A673 (cell line): Measurements from ENCODE around the gene SAMD11.

Source experiments
- EZH2 ChIP-seq: fragments of 200-600 bp; sonication (generic); IDR thresholded peaks from 2 replicates; pipeline ENCODE4 v1.6.1; 2017; ENCODE audit warnings: borderline replicate concordance, low read depth, mild to moderate bottlenecking, mixed read lengths, antibody characterized with exemption, low read length; ENCODE audit not compliant: poor library complexity, severe bottlenecking
- TF ChIP-seq, protein P1 (sequence below): fragments of 300-800, 200-600 bp; sonication (generic); conservative IDR thresholded peaks from 2 replicates; pipeline ENCODE4 v1.5.1; 2017; ENCODE audit warnings: low read depth, mild to moderate bottlenecking, antibody characterized with exemption, low read length, moderate library complexity, mixed read lengths

DNA sequence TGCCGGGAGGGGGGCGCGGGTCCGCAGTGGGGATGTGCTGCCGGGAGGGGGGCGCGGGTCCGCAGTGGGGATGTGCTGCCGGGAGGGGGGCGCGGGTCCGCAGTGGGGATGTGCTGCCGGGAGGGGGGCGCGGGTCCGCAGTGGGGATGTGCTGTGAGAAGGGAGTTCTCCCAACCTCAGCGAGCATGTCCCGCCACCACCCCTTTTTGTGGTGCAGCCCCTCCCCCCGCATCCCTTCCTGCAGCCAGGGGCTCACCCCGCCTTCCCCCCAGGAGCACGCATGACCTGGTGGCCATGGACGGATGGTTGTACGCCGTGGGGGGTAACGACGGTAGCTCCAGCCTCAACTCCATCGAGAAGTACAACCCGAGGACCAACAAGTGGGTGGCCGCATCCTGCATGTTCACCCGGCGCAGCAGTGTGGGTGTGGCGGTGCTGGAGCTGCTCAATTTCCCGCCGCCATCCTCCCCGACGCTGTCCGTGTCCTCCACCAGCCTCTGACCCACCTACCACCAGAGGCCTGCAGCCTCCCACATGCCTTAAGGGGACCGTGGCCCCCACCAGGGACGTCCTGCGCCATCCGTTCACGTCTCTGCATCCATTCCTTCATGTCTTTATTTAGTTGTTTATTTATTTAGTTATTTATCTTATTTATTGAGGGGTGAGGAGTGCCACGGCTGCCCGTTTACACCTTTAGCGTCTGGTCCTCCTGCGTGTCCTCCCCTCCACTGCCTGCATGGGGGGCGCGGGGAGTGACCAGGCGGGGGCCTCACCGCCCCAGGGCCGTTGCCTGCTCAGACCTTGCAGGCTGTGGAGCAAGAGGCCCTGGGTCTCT is 41.2 kb downstream of the SAMD11 start:
- TF ChIP-seq EZH2, result no peak
- TF ChIP-seq, protein P1, sequence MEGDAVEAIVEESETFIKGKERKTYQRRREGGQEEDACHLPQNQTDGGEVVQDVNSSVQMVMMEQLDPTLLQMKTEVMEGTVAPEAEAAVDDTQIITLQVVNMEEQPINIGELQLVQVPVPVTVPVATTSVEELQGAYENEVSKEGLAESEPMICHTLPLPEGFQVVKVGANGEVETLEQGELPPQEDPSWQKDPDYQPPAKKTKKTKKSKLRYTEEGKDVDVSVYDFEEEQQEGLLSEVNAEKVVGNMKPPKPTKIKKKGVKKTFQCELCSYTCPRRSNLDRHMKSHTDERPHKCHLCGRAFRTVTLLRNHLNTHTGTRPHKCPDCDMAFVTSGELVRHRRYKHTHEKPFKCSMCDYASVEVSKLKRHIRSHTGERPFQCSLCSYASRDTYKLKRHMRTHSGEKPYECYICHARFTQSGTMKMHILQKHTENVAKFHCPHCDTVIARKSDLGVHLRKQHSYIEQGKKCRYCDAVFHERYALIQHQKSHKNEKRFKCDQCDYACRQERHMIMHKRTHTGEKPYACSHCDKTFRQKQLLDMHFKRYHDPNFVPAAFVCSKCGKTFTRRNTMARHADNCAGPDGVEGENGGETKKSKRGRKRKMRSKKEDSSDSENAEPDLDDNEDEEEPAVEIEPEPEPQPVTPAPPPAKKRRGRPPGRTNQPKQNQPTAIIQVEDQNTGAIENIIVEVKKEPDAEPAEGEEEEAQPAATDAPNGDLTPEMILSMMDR, result no peak
